Measurements from ENCODE around the gene PTPRT.

Gene PTPRT

DNA sequence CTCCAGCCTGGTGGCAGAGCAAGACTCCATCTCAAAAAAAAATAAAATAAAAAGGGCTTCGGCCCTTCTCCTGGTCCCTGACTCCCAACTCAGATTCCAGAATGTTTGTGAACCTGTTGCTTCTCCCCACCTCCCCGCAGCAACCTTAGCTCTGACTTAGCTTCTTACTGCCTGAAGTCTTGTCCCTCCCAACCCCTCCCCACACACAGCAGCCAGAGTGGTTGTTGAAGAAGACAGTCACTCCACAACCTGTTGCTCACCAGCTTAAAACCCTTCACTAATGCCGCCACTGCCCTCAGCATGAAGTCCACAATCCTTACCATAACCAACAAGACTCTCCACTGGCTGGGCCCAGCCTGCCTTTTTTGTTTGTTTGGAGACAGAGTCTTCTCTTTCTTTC, 6.5 kb upstream of the PTPRT start:
- Histone ChIP-seq H3F3A (ENCODE audit: insufficient read depth) (no peaks in the 10 kb centered on the region), H3K9ac (ENCODE audit: low read length) (no peak overlapping the region), H3K79me2 (ENCODE audit: insufficient read depth, low read length) (no peaks in the 10 kb centered on the region), H3K36me3 (ENCODE audit: low read length) (no peaks in the 10 kb centered on the region), H3K4me2 (ENCODE audit: low read depth, low read length, poor library complexity, severe bottlenecking) (no peak overlapping the region), H3K27ac (ENCODE audit: low read depth, low read length) (no peak overlapping the region), H3K9me3 (ENCODE audit: insufficient read depth, low read length) (no peaks in the 10 kb centered on the region), H2AFZ (ENCODE audit: low read depth, low read length, severe bottlenecking) (no peak overlapping the region), H3K27me3 (ENCODE audit: low read length) (no peaks in the 10 kb centered on the region), H4K20me1 (ENCODE audit: low read depth, low read length) (no peaks in the 10 kb centered on the region), H3K4me3 (ENCODE audit: insufficient read depth, low read length, poor library complexity, severe bottlenecking) (no peak overlapping the region), H3K9me2 (replicated peaks; ENCODE audit: insufficient read depth, low read length) (no peaks in the 10 kb centered on the region)
- TF ChIP-seq, protein P1, sequence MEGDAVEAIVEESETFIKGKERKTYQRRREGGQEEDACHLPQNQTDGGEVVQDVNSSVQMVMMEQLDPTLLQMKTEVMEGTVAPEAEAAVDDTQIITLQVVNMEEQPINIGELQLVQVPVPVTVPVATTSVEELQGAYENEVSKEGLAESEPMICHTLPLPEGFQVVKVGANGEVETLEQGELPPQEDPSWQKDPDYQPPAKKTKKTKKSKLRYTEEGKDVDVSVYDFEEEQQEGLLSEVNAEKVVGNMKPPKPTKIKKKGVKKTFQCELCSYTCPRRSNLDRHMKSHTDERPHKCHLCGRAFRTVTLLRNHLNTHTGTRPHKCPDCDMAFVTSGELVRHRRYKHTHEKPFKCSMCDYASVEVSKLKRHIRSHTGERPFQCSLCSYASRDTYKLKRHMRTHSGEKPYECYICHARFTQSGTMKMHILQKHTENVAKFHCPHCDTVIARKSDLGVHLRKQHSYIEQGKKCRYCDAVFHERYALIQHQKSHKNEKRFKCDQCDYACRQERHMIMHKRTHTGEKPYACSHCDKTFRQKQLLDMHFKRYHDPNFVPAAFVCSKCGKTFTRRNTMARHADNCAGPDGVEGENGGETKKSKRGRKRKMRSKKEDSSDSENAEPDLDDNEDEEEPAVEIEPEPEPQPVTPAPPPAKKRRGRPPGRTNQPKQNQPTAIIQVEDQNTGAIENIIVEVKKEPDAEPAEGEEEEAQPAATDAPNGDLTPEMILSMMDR (IDR thresholded peaks at IDR 0.05; ENCODE audit: insufficient read depth, low read length, poor library complexity, severe bottlenecking), result no peak
- no peak for TF ChIP-seq EZH2phosphoT487 (conservative IDR thresholded peaks at IDR 0.05; ENCODE audit: low read length)

DNA sequence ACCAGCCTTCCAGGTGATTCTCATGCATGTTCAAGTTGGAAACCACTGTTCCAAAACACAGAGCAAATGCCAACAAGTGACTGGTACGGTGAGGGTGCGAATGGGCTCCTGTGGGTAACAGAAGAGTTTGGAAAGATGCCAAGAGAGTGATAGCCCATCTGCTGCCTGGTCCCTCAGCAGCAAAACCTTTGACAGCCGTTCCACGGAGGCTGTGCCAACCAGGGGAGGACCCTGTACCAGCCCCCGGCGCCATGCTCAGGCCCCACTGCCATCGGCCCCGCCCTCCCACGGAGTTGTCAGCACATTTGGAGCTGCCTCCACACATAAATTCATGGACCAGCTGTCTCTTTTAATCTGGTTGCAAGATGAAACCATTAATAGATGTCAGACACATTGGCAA, 4.4 kb upstream of the PTPRT start:
- Histone ChIP-seq H3K9me2 (replicated peaks; ENCODE audit: insufficient read depth, low read length) (no peaks in the 10 kb centered on the region), H4K20me1 (ENCODE audit: low read depth, low read length) (no peaks in the 10 kb centered on the region), H3K4me2 (ENCODE audit: low read depth, low read length, poor library complexity, severe bottlenecking) (no peak overlapping the region), H3K9ac (ENCODE audit: low read length) (no peak overlapping the region), H3K4me3 (ENCODE audit: insufficient read depth, low read length, poor library complexity, severe bottlenecking) (no peak overlapping the region), H3K36me3 (ENCODE audit: low read length) (no peaks in the 10 kb centered on the region), H3K9me3 (ENCODE audit: insufficient read depth, low read length) (no peaks in the 10 kb centered on the region), H3F3A (ENCODE audit: insufficient read depth) (no peaks in the 10 kb centered on the region), H3K27ac (ENCODE audit: low read depth, low read length) (no peak overlapping the region), H2AFZ (ENCODE audit: low read depth, low read length, severe bottlenecking) (no peak overlapping the region), H3K27me3 (ENCODE audit: low read length) (no peaks in the 10 kb centered on the region), H3K79me2 (ENCODE audit: insufficient read depth, low read length) (no peaks in the 10 kb centered on the region)
- no peak for TF ChIP-seq EZH2phosphoT487 (conservative IDR thresholded peaks at IDR 0.05; ENCODE audit: low read length)
- TF ChIP-seq, protein P1 (IDR thresholded peaks at IDR 0.05; ENCODE audit: insufficient read depth, low read length, poor library complexity, severe bottlenecking), result no peak

DNA sequence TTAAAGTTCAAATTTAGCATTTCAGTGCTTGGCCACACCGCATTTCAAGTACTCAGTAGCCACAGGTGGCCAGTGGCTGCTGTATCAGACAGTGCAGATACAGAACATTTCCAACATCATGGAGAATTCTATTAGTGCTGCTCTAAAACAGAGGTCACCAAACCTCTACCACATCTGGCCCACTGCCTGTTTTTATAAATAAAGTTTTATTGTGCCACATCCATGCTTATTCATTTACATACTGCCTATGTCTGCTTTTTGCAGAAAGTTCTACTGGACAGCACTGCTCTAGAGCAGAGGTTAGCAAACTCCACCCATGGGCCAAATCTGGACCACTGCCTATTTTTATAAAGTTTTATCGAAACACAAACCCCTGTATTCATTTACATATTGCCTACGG, 3.7 kb upstream of the PTPRT start:
- Histone ChIP-seq H3K36me3 (ENCODE audit: low read length) (no peaks in the 10 kb centered on the region), H3F3A (ENCODE audit: insufficient read depth) (no peaks in the 10 kb centered on the region), H3K9me2 (replicated peaks; ENCODE audit: insufficient read depth, low read length) (no peaks in the 10 kb centered on the region), H3K9me3 (ENCODE audit: insufficient read depth, low read length) (no peaks in the 10 kb centered on the region), H3K4me2 (ENCODE audit: low read depth, low read length, poor library complexity, severe bottlenecking) (no peak overlapping the region), H3K79me2 (ENCODE audit: insufficient read depth, low read length) (no peaks in the 10 kb centered on the region), H2AFZ (ENCODE audit: low read depth, low read length, severe bottlenecking) (no peak overlapping the region), H4K20me1 (ENCODE audit: low read depth, low read length) (no peaks in the 10 kb centered on the region), H3K27ac (ENCODE audit: low read depth, low read length) (no peak overlapping the region), H3K4me3 (ENCODE audit: insufficient read depth, low read length, poor library complexity, severe bottlenecking) (no peak overlapping the region), H3K9ac (ENCODE audit: low read length) (no peak overlapping the region), H3K27me3 (ENCODE audit: low read length) (no peaks in the 10 kb centered on the region)
- TF ChIP-seq EZH2phosphoT487 (conservative IDR thresholded peaks at IDR 0.05; ENCODE audit: low read length), result no peak
- TF ChIP-seq, protein P1 (IDR thresholded peaks at IDR 0.05; ENCODE audit: insufficient read depth, low read length, poor library complexity, severe bottlenecking), result no peak

Data from SU-DHL-6 (cell line).